Inflammatory macrophage treated with lipopolysaccharide for 4 hours (primary cell): ENCODE measurements around the gene TPM4.
"Not testable (repeated sequence)": the region's sequence is repeated elsewhere in the genome, so short reads cannot be mapped to it uniquely, and the experiment has no call there.

Source experiments
- DNase-seq: peaks from one replicate; pipeline ENCODE4 v3.0.0-alpha.2; 2020

TPM4 gene

GRCh38 chr19:16099314-16099965 is 23.1 kb downstream of the TPM4 start:
- not testable (repeated sequence) for DNase-seq

- DNase-seq, result no peak
These were observed 24.2 kb downstream of the TPM4 start for GRCh38 chr19:16100524-16100923.

- DNase-seq, result peak; percentile 33
These were observed 28.4 kb downstream of the TPM4 start for GRCh38 chr19:16104722-16105121.

GRCh38 chr19:16106121-16106520 is 29.8 kb downstream of the TPM4 start:
- DNase-seq, result peak; percentile 89

GRCh38 chr19:16111160-16111908 is 35.0 kb downstream of the TPM4 start, which contains the start of gene RAB8A:
Gene RAB8A (plus strand): TSS chr19:16111889. CDS start chr19:16111902, 13 bp downstream.
- DNase-seq, result peak; percentile 99

GRCh38 chr19:16111909-16112752 is 35.8 kb downstream of the TPM4 start:
- DNase-seq, result no peak

- peak; percentile 33 for DNase-seq
These were observed 36.5 kb downstream of the TPM4 start for GRCh38 chr19:16112778-16113177.

GRCh38 chr19:16113727-16114126 is 37.4 kb downstream of the TPM4 start:
- peak; percentile 40 for DNase-seq

GRCh38 chr19:16115301-16116039 is 39.2 kb downstream of the TPM4 start:
- no peak for DNase-seq

GRCh38 chr19:16116067-16116466 is 39.8 kb downstream of the TPM4 start:
- no peak for DNase-seq

GRCh38 chr19:16117594-16118033 is 41.3 kb downstream of the TPM4 start:
- peak; percentile 44 for DNase-seq

GRCh38 chr19:16118489-16119033 is 42.3 kb downstream of the TPM4 start:
- DNase-seq, result peak; percentile 99

GRCh38 chr19:16119075-16119857 is 43.0 kb downstream of the TPM4 start:
- DNase-seq, result peak; percentile 97

- no peak for DNase-seq
These were observed 44.8 kb downstream of the TPM4 start for GRCh38 chr19:16121141-16121540.

- DNase-seq, result no peak
These were observed 45.7 kb downstream of the TPM4 start for GRCh38 chr19:16121967-16122366.

- no peak for DNase-seq
These were observed 48.7 kb downstream of the TPM4 start for GRCh38 chr19:16124953-16125352.

GRCh38 chr19:16125737-16126495 is 49.6 kb downstream of the TPM4 start:
- DNase-seq, result no peak

- DNase-seq, result no peak
These were observed 50.8 kb downstream of the TPM4 start for GRCh38 chr19:16127080-16127479.

GRCh38 chr19:16127776-16128371 is 51.6 kb downstream of the TPM4 start:
- no peak for DNase-seq

GRCh38 chr19:16131648-16132047 is 55.4 kb downstream of the TPM4 start:
- DNase-seq, result no peak
